ENCODE measurements around the gene ZNF791.

The ZNF791 gene

DNA sequence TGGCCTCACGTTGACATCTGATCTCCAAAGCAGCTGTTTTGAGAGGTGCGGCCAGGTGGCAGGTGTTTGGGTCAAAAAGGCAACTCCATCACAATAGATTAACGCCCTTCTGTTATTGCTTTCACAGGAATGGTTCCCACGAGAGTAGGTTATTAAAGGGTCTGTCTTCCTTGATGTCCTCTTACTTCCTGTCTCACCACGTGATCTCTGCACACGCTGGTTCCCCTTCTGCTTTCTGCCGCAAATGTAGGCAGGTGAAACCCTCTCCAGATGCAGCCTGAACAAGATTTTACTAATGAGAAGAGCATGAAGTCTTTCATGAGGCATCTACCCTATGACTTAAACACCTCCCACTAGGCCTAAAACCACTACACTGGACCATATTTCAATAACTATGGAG is 36.7 kb upstream of the ZNF791 start:
- Histone ChIP-seq H3K79me2 (ENCODE audit: insufficient read depth, low read length) (no peaks in the 10 kb centered on the region), H3K4me2 (ENCODE audit: low read depth, low read length, poor library complexity, severe bottlenecking) (peak overlapping the region; percentile 28), H4K20me1 (ENCODE audit: low read depth, low read length) (no peaks in the 10 kb centered on the region), H3K27ac (ENCODE audit: low read depth, low read length) (peak overlapping the region; percentile 16; the same call in 1 of the 2 replicates), H3K27me3 (ENCODE audit: low read length) (no peaks in the 10 kb centered on the region), H3K4me3 (ENCODE audit: insufficient read depth, low read length, poor library complexity, severe bottlenecking) (no peak overlapping the region), H3K36me3 (ENCODE audit: low read length) (no peaks in the 10 kb centered on the region), H2AFZ (ENCODE audit: low read depth, low read length, severe bottlenecking) (peak overlapping the region; percentile 6), H3K9ac (ENCODE audit: low read length) (peak overlapping the region; percentile 24), H3K9me3 (ENCODE audit: insufficient read depth, low read length) (no peaks in the 10 kb centered on the region), H3F3A (ENCODE audit: insufficient read depth) (no peaks in the 10 kb centered on the region), H3K9me2 (replicated peaks; ENCODE audit: insufficient read depth, low read length) (no peaks in the 10 kb centered on the region)
- no peak for TF ChIP-seq EZH2phosphoT487 (conservative IDR thresholded peaks at IDR 0.05; ENCODE audit: low read length)
- TF ChIP-seq, protein P1, sequence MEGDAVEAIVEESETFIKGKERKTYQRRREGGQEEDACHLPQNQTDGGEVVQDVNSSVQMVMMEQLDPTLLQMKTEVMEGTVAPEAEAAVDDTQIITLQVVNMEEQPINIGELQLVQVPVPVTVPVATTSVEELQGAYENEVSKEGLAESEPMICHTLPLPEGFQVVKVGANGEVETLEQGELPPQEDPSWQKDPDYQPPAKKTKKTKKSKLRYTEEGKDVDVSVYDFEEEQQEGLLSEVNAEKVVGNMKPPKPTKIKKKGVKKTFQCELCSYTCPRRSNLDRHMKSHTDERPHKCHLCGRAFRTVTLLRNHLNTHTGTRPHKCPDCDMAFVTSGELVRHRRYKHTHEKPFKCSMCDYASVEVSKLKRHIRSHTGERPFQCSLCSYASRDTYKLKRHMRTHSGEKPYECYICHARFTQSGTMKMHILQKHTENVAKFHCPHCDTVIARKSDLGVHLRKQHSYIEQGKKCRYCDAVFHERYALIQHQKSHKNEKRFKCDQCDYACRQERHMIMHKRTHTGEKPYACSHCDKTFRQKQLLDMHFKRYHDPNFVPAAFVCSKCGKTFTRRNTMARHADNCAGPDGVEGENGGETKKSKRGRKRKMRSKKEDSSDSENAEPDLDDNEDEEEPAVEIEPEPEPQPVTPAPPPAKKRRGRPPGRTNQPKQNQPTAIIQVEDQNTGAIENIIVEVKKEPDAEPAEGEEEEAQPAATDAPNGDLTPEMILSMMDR (IDR thresholded peaks at IDR 0.05; ENCODE audit: insufficient read depth, low read length, poor library complexity, severe bottlenecking), result no peak

DNA sequence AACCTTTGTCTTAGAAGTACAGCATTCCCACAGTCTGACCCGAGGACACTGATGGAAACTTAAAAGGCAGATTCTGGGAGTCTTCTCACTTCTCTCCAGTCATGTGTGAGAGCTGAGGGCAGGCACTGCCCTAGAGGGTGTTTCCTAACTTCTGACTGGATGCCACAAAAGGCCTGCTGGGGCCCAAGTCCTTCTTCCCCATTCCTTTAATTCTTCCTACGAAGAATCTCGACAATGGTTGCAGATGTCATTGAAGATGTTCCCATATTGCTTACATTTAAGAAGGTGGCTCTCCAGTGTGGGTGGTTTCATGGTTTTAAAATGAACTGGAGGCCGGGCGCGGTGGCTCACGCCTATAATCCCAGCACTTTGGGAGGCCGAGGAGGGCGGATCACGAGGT is 32.1 kb upstream of the ZNF791 start:
- Histone ChIP-seq H3K36me3 (ENCODE audit: low read length) (peaks cover 19% of the 10 kb centered on the region), H3K27me3 (ENCODE audit: low read length) (no peaks in the 10 kb centered on the region), H3K4me3 (ENCODE audit: insufficient read depth, low read length, poor library complexity, severe bottlenecking) (no peak overlapping the region), H3K9me2 (replicated peaks; ENCODE audit: insufficient read depth, low read length) (no peaks in the 10 kb centered on the region), H3K79me2 (ENCODE audit: insufficient read depth, low read length) (no peaks in the 10 kb centered on the region), H3K27ac (ENCODE audit: low read depth, low read length) (no peak overlapping the region), H3K9me3 (ENCODE audit: insufficient read depth, low read length) (0 out of 2 replicates have a peak, but pooled peaks cover 10% of the 10 kb centered on the region), H3F3A (ENCODE audit: insufficient read depth) (no peaks in the 10 kb centered on the region), H4K20me1 (ENCODE audit: low read depth, low read length) (no peaks in the 10 kb centered on the region), H3K9ac (ENCODE audit: low read length) (no peak overlapping the region), H2AFZ (ENCODE audit: low read depth, low read length, severe bottlenecking) (no peak overlapping the region), H3K4me2 (ENCODE audit: low read depth, low read length, poor library complexity, severe bottlenecking) (no peak overlapping the region)
- TF ChIP-seq, protein P1 (IDR thresholded peaks at IDR 0.05; ENCODE audit: insufficient read depth, low read length, poor library complexity, severe bottlenecking), result no peak
- TF ChIP-seq EZH2phosphoT487 (conservative IDR thresholded peaks at IDR 0.05; ENCODE audit: low read length), result no peak

DNA sequence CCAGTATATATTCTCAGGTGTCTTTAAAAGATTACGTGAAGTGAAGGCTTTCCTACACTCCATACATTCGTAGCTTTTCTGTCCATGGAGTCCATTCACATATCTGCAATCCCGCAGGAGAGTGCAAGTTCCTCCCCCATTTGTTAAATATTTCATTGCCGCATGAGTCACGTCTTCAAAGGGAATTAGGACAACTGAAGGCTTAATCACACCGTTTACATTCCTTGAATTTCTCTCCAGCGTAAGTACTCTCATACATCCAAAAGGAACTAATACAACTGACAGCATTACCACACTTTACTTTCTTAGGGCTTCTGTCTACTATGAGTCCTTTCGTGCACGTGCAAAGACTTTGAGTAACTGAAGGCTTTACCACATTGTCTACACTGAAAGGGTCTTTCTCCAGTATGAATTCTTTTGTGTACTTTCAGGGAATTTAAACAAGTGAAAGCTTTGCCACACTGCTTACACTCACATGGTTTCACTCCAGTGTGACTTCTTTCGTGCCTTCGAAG is 30.5 kb upstream of the ZNF791 start:
- H4K20me1 ChIP-seq (ENCODE audit: low read depth, low read length), result no peaks in the 10 kb centered on the region
- H3K9ac ChIP-seq (ENCODE audit: low read length), result no peak overlapping the region
- H3K27me3 ChIP-seq (ENCODE audit: low read length), result no peaks in the 10 kb centered on the region
- no peak overlapping the region for H3K27ac ChIP-seq (ENCODE audit: low read depth, low read length)
- H3K36me3 ChIP-seq (ENCODE audit: low read length), result peaks cover 19% of the 10 kb centered on the region
- H3K9me2 ChIP-seq (replicated peaks; ENCODE audit: insufficient read depth, low read length), result no peaks in the 10 kb centered on the region
- no peaks in the 10 kb centered on the region for H3F3A ChIP-seq (ENCODE audit: insufficient read depth)
- H3K4me2 ChIP-seq (ENCODE audit: low read depth, low read length, poor library complexity, severe bottlenecking), result no peak overlapping the region
- no peak overlapping the region for H2AFZ ChIP-seq (ENCODE audit: low read depth, low read length, severe bottlenecking)
- 0 out of 2 replicates have a peak, but pooled peaks cover 10% of the 10 kb centered on the region for H3K9me3 ChIP-seq (ENCODE audit: insufficient read depth, low read length)
- TF ChIP-seq, protein P1 (IDR thresholded peaks at IDR 0.05; ENCODE audit: insufficient read depth, low read length, poor library complexity, severe bottlenecking), result no peak
- TF ChIP-seq EZH2phosphoT487 (conservative IDR thresholded peaks at IDR 0.05; ENCODE audit: low read length), result no peak
- H3K79me2 ChIP-seq (ENCODE audit: insufficient read depth, low read length), result no peaks in the 10 kb centered on the region
- H3K4me3 ChIP-seq (ENCODE audit: insufficient read depth, low read length, poor library complexity, severe bottlenecking), result no peak overlapping the region

Data from SU-DHL-6 (cell line).